Measurements from ENCODE around the gene ATP6V0A1. TPM values are rescaled to one million over a fixed set of nuclear protein-coding genes. Genes with fewer than 3 reads are reported as not detected.
"Not testable (repeated sequence)": the region's sequence is repeated elsewhere in the genome, so short reads cannot be mapped to it uniquely, and the experiment has no call there.

ATP6V0A1 gene
- total RNA-seq, 5 donors from 2014 or later (not counting 1 experiment from before 2014, with no cell fraction given), result 11.1 to 18.0 (median 14.9) TPM

DNA sequence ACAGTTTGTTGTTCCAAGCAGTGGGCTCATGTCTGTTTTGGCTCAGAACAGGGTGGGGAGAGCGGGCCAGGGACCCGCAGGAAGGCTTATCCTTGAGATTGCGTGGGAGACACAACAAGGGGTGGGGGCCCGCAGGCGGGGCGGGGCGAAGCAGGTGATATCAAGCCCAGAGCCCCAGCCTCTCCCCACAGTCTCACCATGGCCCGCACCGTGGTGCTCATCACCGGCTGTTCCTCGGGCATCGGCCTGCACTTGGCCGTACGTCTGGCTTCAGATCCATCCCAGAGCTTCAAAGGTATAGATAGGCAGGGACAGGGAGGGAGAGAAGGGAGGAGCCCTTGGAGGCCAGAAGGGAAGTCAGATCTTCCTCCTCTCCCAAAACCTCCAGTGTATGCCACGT, 94.1 kb downstream of the ATP6V0A1 start, which contains the start of gene HSD17B1:
Gene HSD17B1 (plus strand): TSS at position 188 of the 400 bp plus-strand sequence. CDS start 11 bp downstream, at position 199.
- Histone ChIP-seq H3K27ac (ENCODE audit: low read length) (peak within 1 kb of the TSS; percentile 92), H3K4me1 (ENCODE audit: control insufficient read depth in 1 of 2, extremely low read depth in 1 of 2, insufficient read depth in 2 of 2, low read length in 2 of 2) (peaks cover 3 to 49% of the 10 kb centered on the region in 2 experiments)
- H3K27me3 ChIP-seq (replicated peaks in 1 of 2; ENCODE audit: control insufficient read depth in 2 of 2, extremely low read depth in 1 of 2, insufficient read depth in 2 of 2, low read length in 1 of 2); H3K4me3 ChIP-seq (ENCODE audit: control insufficient read depth in 1 of 2, extremely low read depth in 1 of 2, low read length in 1 of 2); H3K9me3 Mint-ChIP-seq; H3K36me3 ChIP-seq (ENCODE audit: control insufficient read depth in 2 of 2, extremely low read depth in 1 of 2, insufficient read depth in 1 of 2, low read length in 1 of 2); H3K9me3 ChIP-seq; ATAC-seq (replicated peaks in 1 of 4); H3K27me3 Mint-ChIP-seq; DNase-seq; H3K36me3 Mint-ChIP-seq; CTCF ChIA-PET: not testable (repeated sequence)
- H3K4me1 Mint-ChIP-seq, result peaks cover 29 to 42% (median 30%) of the 10 kb centered on the region in 3 donors
- peak within 1 kb of the TSS; percentile 84 to 91 (median 87) for H3K4me3 Mint-ChIP-seq
- peak within 1 kb of the TSS; percentile 91 to 93 for H3K27ac Mint-ChIP-seq
- WGBS (ENCODE audit: insufficient coverage), result no CpG with 5 or more reads among the region's 15 CpGs
- POLR2A ChIA-PET, result interaction anchor here in 1 of 2 donors (0.6 kb wide), 2 partner anchors 12 to 233 kb away, joined by 3 to 14 read pairs; no protein-coding TSS in a partner anchor

- peaks cover 3 to 44% of the 10 kb centered on the region in 2 experiments for H3K4me1 ChIP-seq (ENCODE audit: control insufficient read depth in 1 of 2, extremely low read depth in 1 of 2, insufficient read depth in 2 of 2, low read length in 2 of 2)
- no peak overlapping the region for H3K27ac ChIP-seq (ENCODE audit: low read length)
- H3K27me3 ChIP-seq (replicated peaks in 1 of 2; ENCODE audit: control insufficient read depth in 2 of 2, extremely low read depth in 1 of 2, insufficient read depth in 2 of 2, low read length in 1 of 2), result no peaks in the 10 kb centered on the region
- CTCF ChIA-PET, result interaction anchor here in 1 of 2 donors (0.6 to 1.0 kb wide), 2 partner anchors 23 to 522 kb away, joined by 3 to 9 read pairs; no protein-coding TSS in a partner anchor
- H3K4me3 Mint-ChIP-seq, result peak overlapping the region; percentile 84 to 91 (median 87)
- H3K4me1 Mint-ChIP-seq, result peaks cover 29 to 40% (median 30%) of the 10 kb centered on the region in 3 donors
- no peaks in the 10 kb centered on the region for H3K9me3 ChIP-seq
- POLR2A ChIA-PET, result interaction anchor here in 1 of 2 donors (0.6 to 0.7 kb wide), 2 partner anchors 234 to 242 kb away, joined by 3 to 5 read pairs; no protein-coding TSS in a partner anchor
- H3K36me3 ChIP-seq (ENCODE audit: control insufficient read depth in 2 of 2, extremely low read depth in 1 of 2, insufficient read depth in 1 of 2, low read length in 1 of 2), result no peaks in the 10 kb centered on the region
- no peaks in the 10 kb centered on the region for H3K9me3 Mint-ChIP-seq
- ATAC-seq (replicated peaks in 1 of 4), result no peak
- peak overlapping the region; percentile 91 to 93 for H3K27ac Mint-ChIP-seq
- WGBS (ENCODE audit: insufficient coverage), result 96% methylated on average over 37 of the region's 45 CpGs
- DNase-seq, result no peak
- H3K27me3 Mint-ChIP-seq, result no peaks in the 10 kb centered on the region
- no peaks in the 10 kb centered on the region for H3K36me3 Mint-ChIP-seq
- no peak overlapping the region for H3K4me3 ChIP-seq (ENCODE audit: control insufficient read depth in 1 of 2, extremely low read depth in 1 of 2, low read length in 1 of 2)
Measured at GRCh38 chr17:42553161-42553818, 94.6 kb downstream of the ATP6V0A1 start.

- peak in 1 of 35 experiments; percentile 44 for DNase-seq
- peak overlapping the region; percentile 91 to 93 for H3K27ac Mint-ChIP-seq
- ChIA-PET POLR2A (interaction anchor here in 1 of 2 donors (0.7 kb wide), 1 partner anchor 242 kb away, joined by 5 read pairs; no protein-coding TSS in a partner anchor), CTCF (interaction anchor here in 1 of 2 donors (0.6 to 1.0 kb wide), 4 partner anchors 15 to 210 kb away, joined by 3 to 9 read pairs (median 3); partner anchors contain the start of gene PSMC3IP)
- Histone ChIP-seq H3K9me3 (no peaks in the 10 kb centered on the region), H3K27ac (ENCODE audit: low read length) (peak overlapping the region; percentile 92), H3K27me3 (replicated peaks in 1 of 2; ENCODE audit: control insufficient read depth in 2 of 2, extremely low read depth in 1 of 2, insufficient read depth in 2 of 2, low read length in 1 of 2) (no peaks in the 10 kb centered on the region), H3K4me3 (ENCODE audit: control insufficient read depth in 1 of 2, extremely low read depth in 1 of 2, low read length in 1 of 2) (peak overlapping the region; percentile 69 to 83), H3K36me3 (ENCODE audit: control insufficient read depth in 2 of 2, extremely low read depth in 1 of 2, insufficient read depth in 1 of 2, low read length in 1 of 2) (no peaks in the 10 kb centered on the region), H3K4me1 (ENCODE audit: control insufficient read depth in 1 of 2, extremely low read depth in 1 of 2, insufficient read depth in 2 of 2, low read length in 2 of 2) (peaks cover 3 to 38% of the 10 kb centered on the region in 2 experiments)
- no peaks in the 10 kb centered on the region for H3K36me3 Mint-ChIP-seq
- no peaks in the 10 kb centered on the region for H3K9me3 Mint-ChIP-seq
- H3K27me3 Mint-ChIP-seq, result no peaks in the 10 kb centered on the region
- H3K4me1 Mint-ChIP-seq, result peaks cover 27 to 37% (median 28%) of the 10 kb centered on the region in 3 donors
- WGBS (ENCODE audit: insufficient coverage), result 60% methylated on average over 16 of the region's 16 CpGs
- peak in 2 of 4 experiments; percentile 18 to 21 for ATAC-seq (replicated peaks in 1 of 4)
- peak overlapping the region; percentile 84 to 91 (median 87) for H3K4me3 Mint-ChIP-seq
Measured at GRCh38 chr17:42553866-42554249, 95.2 kb downstream of the ATP6V0A1 start.

GRCh38 chr17:42554250-42555121, 95.8 kb downstream of the ATP6V0A1 start:
- Histone ChIP-seq H3K4me1 (ENCODE audit: control insufficient read depth in 1 of 2, extremely low read depth in 1 of 2, insufficient read depth in 2 of 2, low read length in 2 of 2) (peaks cover 3 to 36% of the 10 kb centered on the region in 2 experiments), H3K9me3 (no peaks in the 10 kb centered on the region), H3K4me3 (ENCODE audit: control insufficient read depth in 1 of 2, extremely low read depth in 1 of 2, low read length in 1 of 2) (peak overlapping the region; percentile 69 to 83), H3K27ac (ENCODE audit: low read length) (peak overlapping the region; percentile 92), H3K36me3 (ENCODE audit: control insufficient read depth in 2 of 2, extremely low read depth in 1 of 2, insufficient read depth in 1 of 2, low read length in 1 of 2) (no peaks in the 10 kb centered on the region), H3K27me3 (replicated peaks in 1 of 2; ENCODE audit: control insufficient read depth in 2 of 2, extremely low read depth in 1 of 2, insufficient read depth in 2 of 2, low read length in 1 of 2) (no peaks in the 10 kb centered on the region)
- H3K9me3 Mint-ChIP-seq, result no peaks in the 10 kb centered on the region
- CTCF ChIA-PET, result interaction anchor here in 1 of 2 donors (0.6 to 0.9 kb wide), 3 partner anchors 16 to 210 kb away, joined by 3 read pairs; partner anchors contain the start of gene PSMC3IP
- peak overlapping the region; percentile 91 to 93 for H3K27ac Mint-ChIP-seq
- DNase-seq (peak; percentile 49 to 84 (median 69)), ATAC-seq (replicated peaks in 1 of 4) (peak; percentile 87 to 92 (median 91))
- H3K27me3 Mint-ChIP-seq, result no peaks in the 10 kb centered on the region
- H3K4me1 Mint-ChIP-seq, result peaks cover 21 to 31% (median 21%) of the 10 kb centered on the region in 3 donors
- peak overlapping the region; percentile 84 to 91 (median 87) for H3K4me3 Mint-ChIP-seq
- WGBS (ENCODE audit: insufficient coverage), result under 1% methylated on average over 58 of the region's 82 CpGs
- no peaks in the 10 kb centered on the region for H3K36me3 Mint-ChIP-seq
- POLR2A ChIA-PET, result interaction anchor here (0.5 to 0.7 kb wide), 2 partner anchors 243 to 1086 kb away, joined by 4 to 5 read pairs; no protein-coding TSS in a partner anchor

DNA sequence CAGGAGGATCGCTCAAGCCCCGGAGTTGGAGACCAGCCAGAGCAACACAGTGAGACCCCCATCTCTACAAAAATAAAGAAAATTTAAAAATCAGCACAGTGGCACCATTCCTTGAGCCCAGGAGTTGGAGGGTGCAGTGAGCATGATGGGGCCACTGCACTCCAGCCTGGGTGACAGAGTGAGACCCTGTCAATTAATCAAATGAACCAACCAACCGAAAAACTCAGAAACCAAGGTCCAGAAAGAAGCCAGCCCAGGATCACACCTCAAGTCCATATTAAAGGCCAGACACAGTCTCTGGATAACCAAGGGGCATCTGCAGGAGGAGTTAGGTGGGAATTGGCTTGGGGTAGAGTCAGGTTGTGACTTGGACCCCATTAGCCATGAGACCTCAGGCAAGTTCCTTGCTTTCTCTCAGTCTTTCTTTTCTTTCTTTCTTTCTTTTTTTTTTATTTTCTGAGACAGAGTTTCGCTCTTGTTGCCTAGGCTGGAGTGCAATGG, 96.5 kb downstream of the ATP6V0A1 start:
- Mint-ChIP-seq H3K9me3 (no peaks in the 10 kb centered on the region), H3K36me3 (no peaks in the 10 kb centered on the region), H3K4me3 (peak overlapping the region; percentile 84 to 91 (median 87)), H3K4me1 (peaks cover 21 to 33% (median 21%) of the 10 kb centered on the region in 3 donors), H3K27ac (peak overlapping the region; percentile 91 to 93), H3K27me3 (no peaks in the 10 kb centered on the region)
- Histone ChIP-seq H3K9me3 (no peaks in the 10 kb centered on the region), H3K4me3 (ENCODE audit: control insufficient read depth in 1 of 2, extremely low read depth in 1 of 2, low read length in 1 of 2) (peak overlapping the region; percentile 69 to 83), H3K4me1 (ENCODE audit: control insufficient read depth in 1 of 2, extremely low read depth in 1 of 2, insufficient read depth in 2 of 2, low read length in 2 of 2) (peaks cover 3 to 36% of the 10 kb centered on the region in 2 experiments), H3K27me3 (replicated peaks in 1 of 2; ENCODE audit: control insufficient read depth in 2 of 2, extremely low read depth in 1 of 2, insufficient read depth in 2 of 2, low read length in 1 of 2) (no peaks in the 10 kb centered on the region), H3K27ac (ENCODE audit: low read length) (peak overlapping the region; percentile 92), H3K36me3 (ENCODE audit: control insufficient read depth in 2 of 2, extremely low read depth in 1 of 2, insufficient read depth in 1 of 2, low read length in 1 of 2) (no peaks in the 10 kb centered on the region)
- peak in 1 of 4 experiments; percentile 6 for ATAC-seq (replicated peaks in 1 of 4)
- DNase-seq, result no peak
- POLR2A ChIA-PET, result interaction anchor here in 1 of 2 donors (0.5 kb wide), 1 partner anchor 1087 kb away, joined by 4 read pairs; no protein-coding TSS in a partner anchor
- WGBS (ENCODE audit: insufficient coverage), result no CpG with 5 or more reads among the region's 4 CpGs
- CTCF ChIA-PET, result no interaction called here

Data from T-cell (primary cell).